ENCODE measurements around the gene GP1BB. TPM values are rescaled to one million over a fixed set of nuclear protein-coding genes. Genes with fewer than 3 reads are reported as not detected.

GP1BB gene
- total RNA-seq, 1 donor from 2014 or later = 4.6 TPM

DNA sequence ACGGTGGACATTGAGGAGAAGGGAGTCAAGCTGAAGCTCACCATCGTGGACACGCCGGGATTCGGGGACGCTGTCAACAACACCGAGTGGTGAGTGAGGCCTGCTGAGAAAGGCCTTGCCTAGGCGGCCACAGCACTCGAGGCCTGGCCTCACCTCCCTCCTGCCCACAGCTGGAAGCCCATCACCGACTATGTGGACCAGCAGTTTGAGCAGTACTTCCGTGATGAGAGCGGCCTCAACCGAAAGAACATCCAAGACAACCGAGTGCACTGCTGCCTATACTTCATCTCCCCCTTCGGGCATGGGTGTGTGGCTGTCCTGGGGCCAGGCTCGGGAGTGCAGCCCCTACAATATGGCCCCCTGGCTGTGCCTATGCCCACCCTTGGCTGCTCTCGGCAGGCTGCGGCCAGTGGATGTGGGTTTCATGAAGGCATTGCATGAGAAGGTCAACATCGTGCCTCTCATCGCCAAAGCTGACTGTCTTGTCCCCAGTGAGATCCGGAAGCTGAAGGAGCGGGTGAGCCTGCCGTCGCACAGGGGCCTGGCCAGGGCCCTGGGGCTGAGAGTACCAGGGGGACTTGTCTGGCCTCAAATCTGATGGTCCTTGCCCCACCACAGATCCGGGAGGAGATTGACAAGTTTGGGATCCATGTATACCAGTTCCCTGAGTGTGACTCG, 3.0 kb upstream of the GP1BB start:
- peak overlapping the region; percentile 82 for H3K4me3 Mint-ChIP-seq
- peaks cover 8% of the 10 kb centered on the region for H3K4me1 Mint-ChIP-seq
- peaks cover 13% of the 10 kb centered on the region for H3K36me3 Mint-ChIP-seq (ENCODE audit: low read depth)
- no peak for DNase-seq (ENCODE audit: low read depth, low spot score)
- H3K27me3 Mint-ChIP-seq (ENCODE audit: low read depth) = peaks cover 58% of the 10 kb centered on the region
- no peak overlapping the region for H3K27ac Mint-ChIP-seq (ENCODE audit: unreplicated experiment)
- TF ChIP-seq CTCF (conservative IDR thresholded peaks at IDR 0.05) = no peak
- no peaks in the 10 kb centered on the region for H3K9me3 Mint-ChIP-seq

- Mint-ChIP-seq H3K9me3 (no peaks in the 10 kb centered on the region), H3K4me3 (peak overlapping the region; percentile 80), H3K36me3 (ENCODE audit: low read depth) (peaks cover 13% of the 10 kb centered on the region), H3K4me1 (peaks cover 8% of the 10 kb centered on the region), H3K27ac (ENCODE audit: unreplicated experiment) (no peak overlapping the region), H3K27me3 (ENCODE audit: low read depth) (peaks cover 65% of the 10 kb centered on the region)
- no peak for TF ChIP-seq CTCF (conservative IDR thresholded peaks at IDR 0.05)
- DNase-seq (ENCODE audit: low read depth, low spot score) = no peak
Observed at GRCh38 chr22:19720999-19721329, 2.4 kb upstream of the GP1BB start.

- no peak for DNase-seq (ENCODE audit: low read depth, low spot score)
- Mint-ChIP-seq H3K9me3 (no peaks in the 10 kb centered on the region), H3K4me3 (peak overlapping the region; percentile 34)
Observed at GRCh38 chr22:19721330-19722177, 1.8 kb upstream of the GP1BB start.

GRCh38 chr22:19722178-19722981, 959 bp upstream of the GP1BB start:
- H3K4me1 Mint-ChIP-seq = peaks cover 8% of the 10 kb centered on the region
- H3K4me3 Mint-ChIP-seq = no peak overlapping the region
- no peaks in the 10 kb centered on the region for H3K9me3 Mint-ChIP-seq
- no peak overlapping the region for H3K27ac Mint-ChIP-seq (ENCODE audit: unreplicated experiment)
- H3K27me3 Mint-ChIP-seq (ENCODE audit: low read depth) = peaks cover 79% of the 10 kb centered on the region
- DNase-seq (ENCODE audit: low read depth, low spot score) = no peak
- H3K36me3 Mint-ChIP-seq (ENCODE audit: low read depth) = peaks cover 13% of the 10 kb centered on the region
- TF ChIP-seq CTCF (conservative IDR thresholded peaks at IDR 0.05) = no peak

More at GRCh38 chr22:19721330-19722177, 1.8 kb upstream of the GP1BB start:
- Mint-ChIP-seq H3K4me1 (peaks cover 8% of the 10 kb centered on the region), H3K27ac (ENCODE audit: unreplicated experiment) (no peak overlapping the region), H3K27me3 (ENCODE audit: low read depth) (peaks cover 71% of the 10 kb centered on the region), H3K36me3 (ENCODE audit: low read depth) (peaks cover 13% of the 10 kb centered on the region)
- no peak for TF ChIP-seq CTCF (conservative IDR thresholded peaks at IDR 0.05)

DNA sequence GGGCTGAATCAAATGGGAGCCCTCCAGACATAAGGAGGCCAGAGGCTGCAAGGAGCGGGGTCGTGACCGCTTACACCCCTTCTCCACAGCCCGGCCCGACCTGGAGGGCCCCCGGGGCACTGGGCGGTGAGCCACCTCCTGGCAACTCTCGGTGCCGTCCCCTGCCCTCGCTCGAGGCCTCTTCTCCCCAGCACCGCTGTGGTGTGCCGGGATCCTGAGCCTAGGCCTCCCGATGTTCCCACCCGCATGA, 432 bp upstream of the GP1BB start:
- TF ChIP-seq CTCF (conservative IDR thresholded peaks at IDR 0.05) = no peak
- Mint-ChIP-seq H3K27ac (ENCODE audit: unreplicated experiment) (no peak overlapping the region), H3K9me3 (no peaks in the 10 kb centered on the region), H3K4me1 (peaks cover 5% of the 10 kb centered on the region), H3K4me3 (no peak overlapping the region), H3K36me3 (ENCODE audit: low read depth) (peaks cover 13% of the 10 kb centered on the region), H3K27me3 (ENCODE audit: low read depth) (peaks cover 81% of the 10 kb centered on the region)
- no peak for DNase-seq (ENCODE audit: low read depth, low spot score)
